Ascending aorta (tissue), 2 donors: ENCODE data around the gene DNASE1. TPM values are rescaled to one million over a fixed set of nuclear protein-coding genes. Genes with fewer than 3 reads are reported as not detected.
A peak's percentile ranks its signal among the peaks of the same experiment; 100 is the strongest.

Experiments used
- DNase-seq, 2 donors: peaks; one replicate each; pipeline ENCODE4 v3.0.0-alpha.2; 2019; ENCODE audit warnings: low spot score in 2 of 2
- H3K27ac ChIP-seq, 2 donors: fragments of 200-600 bp; sonication (generic); one replicate each; pipeline ENCODE4 v1.5.1; 2016 to 2017; ENCODE audit warnings: mild to moderate bottlenecking in 1 of 2
- H3K27me3 ChIP-seq: fragments of 200-600 bp; sonication (generic); one replicate; pipeline ENCODE4 v1.5.1; 2017
- H3K36me3 ChIP-seq, 2 donors: fragments of 200-600 bp; sonication (generic); one replicate each; pipeline ENCODE4 v1.5.1; 2016
- H3K4me1 ChIP-seq, 2 donors: fragments of 200-600 bp; sonication (generic); one replicate each; pipeline ENCODE4 v1.5.1; 2016 to 2017; ENCODE audit warnings: mild to moderate bottlenecking in 1 of 2
- H3K4me3 ChIP-seq, 2 donors: fragments of 200-600 bp; sonication (generic); one replicate each; pipeline ENCODE4 v1.5.1; 2016 to 2017; ENCODE audit warnings: mild to moderate bottlenecking in 1 of 2
- H3K9me3 ChIP-seq, 2 donors: fragments of 200-600 bp; sonication (generic); one replicate each; pipeline ENCODE4 v1.5.1; 2016
- CTCF ChIP-seq, 3 experiments: fragments of 200-600 bp in 2 of 3; fragments of 450-650 bp in 1 of 3; sonication (generic) in 2 of 3; IDR thresholded peaks; one replicate each; pipeline ENCODE4 v1.5.1; 2016 to 2019; ENCODE audit warnings: antibody characterized with exemption in 3 of 3, mild to moderate bottlenecking in 1 of 3, moderate library complexity in 1 of 3
- intact Hi-C: fragments of 100-400 bp; cut with DNase I; formaldehyde crosslinking; loops from one replicate; pipeline ENCODE4 v1.15.1; 2023
- total RNA-seq: library from RNA; depleted of rRNA; stranded (reverse); fragments of >200 nt; gene quantifications from one replicate; pipeline ENCODE4 v1.1.0, GENCODE V29; 2016

DNASE1 gene
- total RNA-seq, 1 donor from 2014 or later: 51.2 TPM

GRCh38 chr16:3638916-3639644, 15.4 kb upstream of the DNASE1 start:
- intact Hi-C loops: no loop called here
- DNase-seq: peak in 1 of 2 donors; percentile 33

GRCh38 chr16:3640207-3640606, 14.3 kb upstream of the DNASE1 start:
- no peaks in the 10 kb centered on the region for H3K9me3 ChIP-seq
- TF ChIP-seq CTCF (IDR thresholded peaks at IDR 0.05): no peak
- intact Hi-C loops: no loop called here
- no peak overlapping the region for H3K27ac ChIP-seq
- no peaks in the 10 kb centered on the region for H3K4me1 ChIP-seq
- H3K4me3 ChIP-seq: no peak overlapping the region
- DNase-seq: peak in 1 of 2 donors; percentile 21
- peaks cover 11 to 29% of the 10 kb centered on the region in 2 donors for H3K36me3 ChIP-seq
- no peaks in the 10 kb centered on the region for H3K27me3 ChIP-seq

More at GRCh38 chr16:3638916-3639644, 15.4 kb upstream of the DNASE1 start:
- H3K4me1 ChIP-seq: no peaks in the 10 kb centered on the region
- TF ChIP-seq CTCF (IDR thresholded peaks at IDR 0.05): no peak
- no peak overlapping the region for H3K4me3 ChIP-seq
- H3K9me3 ChIP-seq: no peaks in the 10 kb centered on the region
- no peak overlapping the region for H3K27ac ChIP-seq
- H3K27me3 ChIP-seq: no peaks in the 10 kb centered on the region
- H3K36me3 ChIP-seq: peaks cover 11 to 24% of the 10 kb centered on the region in 2 donors

GRCh38 chr16:3640632-3641501, 13.6 kb upstream of the DNASE1 start:
- Histone ChIP-seq H3K4me1 (no peaks in the 10 kb centered on the region), H3K9me3 (no peaks in the 10 kb centered on the region), H3K27ac (no peak overlapping the region), H3K4me3 (no peak overlapping the region), H3K36me3 (peaks cover 11 to 29% of the 10 kb centered on the region in 2 donors), H3K27me3 (no peaks in the 10 kb centered on the region)
- intact Hi-C loops: no loop called here
- no peak for TF ChIP-seq CTCF (IDR thresholded peaks at IDR 0.05)
- DNase-seq: peak in 1 of 2 donors; percentile 43

GRCh38 chr16:3641801-3642396, 12.6 kb upstream of the DNASE1 start:
- Histone ChIP-seq H3K27ac (no peak overlapping the region), H3K4me3 (no peak overlapping the region), H3K36me3 (peaks cover 11 to 29% of the 10 kb centered on the region in 2 donors), H3K9me3 (no peaks in the 10 kb centered on the region), H3K4me1 (no peaks in the 10 kb centered on the region), H3K27me3 (no peaks in the 10 kb centered on the region)
- peak in 1 of 2 donors; percentile 60 for DNase-seq
- intact Hi-C loops: no loop called here
- no peak for TF ChIP-seq CTCF (IDR thresholded peaks at IDR 0.05)

GRCh38 chr16:3642397-3643094, 11.9 kb upstream of the DNASE1 start:
- Histone ChIP-seq H3K4me3 (no peak overlapping the region), H3K4me1 (no peaks in the 10 kb centered on the region), H3K9me3 (no peaks in the 10 kb centered on the region), H3K27me3 (no peaks in the 10 kb centered on the region), H3K27ac (no peak overlapping the region), H3K36me3 (peaks cover 11 to 29% of the 10 kb centered on the region in 2 donors)
- intact Hi-C loops: no loop called here
- no peak for TF ChIP-seq CTCF (IDR thresholded peaks at IDR 0.05)
- peak in 1 of 2 donors; percentile 55 for DNase-seq
